ENCODE measurements around the gene DYRK1B.

DYRK1B gene

GRCh38 chr19:39873385-39873784 is 39.4 kb upstream of the DYRK1B start:
- DNase-seq (ENCODE audit: insufficient read length, low spot score) (no peak), FAIRE-seq (no peak)
- TF ChIP-seq POU2F2 (IDR thresholded peaks at IDR 0.05; ENCODE audit: low read depth, low read length): no peak
- no peak for TF ChIP-seq PAX5 (IDR thresholded peaks at IDR 0.05; ENCODE audit: insufficient read depth, low read length, severe bottlenecking)
- no peak for TF ChIP-seq POLR2A (IDR thresholded peaks at IDR 0.05; ENCODE audit: low read depth, low read length)
- TF ChIP-seq TAF1 (IDR thresholded peaks at IDR 0.05; ENCODE audit: low read depth, low read length): no peak
- TF ChIP-seq SPI1 (IDR thresholded peaks at IDR 0.05; ENCODE audit: low read depth, low read length): no peak
- TF ChIP-seq POLR2AphosphoS5 (IDR thresholded peaks at IDR 0.05; ENCODE audit: low read depth, low read length): no peak

GRCh38 chr19:39871886-39872866 is 38.2 kb upstream of the DYRK1B start:
- TF ChIP-seq POU2F2 (IDR thresholded peaks at IDR 0.05; ENCODE audit: low read depth, low read length) (no peak), PAX5 (IDR thresholded peaks at IDR 0.05; ENCODE audit: insufficient read depth, low read length, severe bottlenecking) (no peak), POLR2AphosphoS5 (IDR thresholded peaks at IDR 0.05; ENCODE audit: low read depth, low read length) (no peak), SPI1 (IDR thresholded peaks at IDR 0.05; ENCODE audit: low read depth, low read length) (no peak), TAF1 (IDR thresholded peaks at IDR 0.05; ENCODE audit: low read depth, low read length) (no peak), POLR2A (IDR thresholded peaks at IDR 0.05; ENCODE audit: low read depth, low read length) (no peak)
- FAIRE-seq: no peak
- no peak for DNase-seq (ENCODE audit: insufficient read length, low spot score)

- DNase-seq (ENCODE audit: insufficient read length, low spot score) (no peak), FAIRE-seq (no peak)
- TF ChIP-seq PAX5 (IDR thresholded peaks at IDR 0.05; ENCODE audit: insufficient read depth, low read length, severe bottlenecking) (no peak), TAF1 (IDR thresholded peaks at IDR 0.05; ENCODE audit: low read depth, low read length) (no peak), POU2F2 (IDR thresholded peaks at IDR 0.05; ENCODE audit: low read depth, low read length) (no peak), POLR2A (IDR thresholded peaks at IDR 0.05; ENCODE audit: low read depth, low read length) (no peak), SPI1 (IDR thresholded peaks at IDR 0.05; ENCODE audit: low read depth, low read length) (no peak), POLR2AphosphoS5 (IDR thresholded peaks at IDR 0.05; ENCODE audit: low read depth, low read length) (no peak)
Observed at GRCh38 chr19:39871362-39871761, 37.4 kb upstream of the DYRK1B start.

GRCh38 chr19:39870171-39870971 is 36.4 kb upstream of the DYRK1B start:
- FAIRE-seq (no peak), DNase-seq (ENCODE audit: insufficient read length, low spot score) (no peak)
- TF ChIP-seq POLR2A (IDR thresholded peaks at IDR 0.05; ENCODE audit: low read depth, low read length) (no peak), SPI1 (IDR thresholded peaks at IDR 0.05; ENCODE audit: low read depth, low read length) (no peak), TAF1 (IDR thresholded peaks at IDR 0.05; ENCODE audit: low read depth, low read length) (no peak), POLR2AphosphoS5 (IDR thresholded peaks at IDR 0.05; ENCODE audit: low read depth, low read length) (no peak), POU2F2 (IDR thresholded peaks at IDR 0.05; ENCODE audit: low read depth, low read length) (no peak), PAX5 (IDR thresholded peaks at IDR 0.05; ENCODE audit: insufficient read depth, low read length, severe bottlenecking) (no peak)

GRCh38 chr19:39867952-39868351 is 34.0 kb upstream of the DYRK1B start:
- no peak for TF ChIP-seq PAX5 (IDR thresholded peaks at IDR 0.05; ENCODE audit: insufficient read depth, low read length, severe bottlenecking)
- no peak for TF ChIP-seq POLR2A (IDR thresholded peaks at IDR 0.05; ENCODE audit: low read depth, low read length)
- TF ChIP-seq TAF1 (IDR thresholded peaks at IDR 0.05; ENCODE audit: low read depth, low read length): no peak
- no peak for TF ChIP-seq POU2F2 (IDR thresholded peaks at IDR 0.05; ENCODE audit: low read depth, low read length)
- no peak for TF ChIP-seq SPI1 (IDR thresholded peaks at IDR 0.05; ENCODE audit: low read depth, low read length)
- no peak for TF ChIP-seq POLR2AphosphoS5 (IDR thresholded peaks at IDR 0.05; ENCODE audit: low read depth, low read length)
- DNase-seq (ENCODE audit: insufficient read length, low spot score): no peak
- FAIRE-seq: no peak

- TF ChIP-seq POU2F2 (IDR thresholded peaks at IDR 0.05; ENCODE audit: low read depth, low read length): no peak
- TF ChIP-seq SPI1 (IDR thresholded peaks at IDR 0.05; ENCODE audit: low read depth, low read length): no peak
- no peak for TF ChIP-seq POLR2A (IDR thresholded peaks at IDR 0.05; ENCODE audit: low read depth, low read length)
- no peak for TF ChIP-seq PAX5 (IDR thresholded peaks at IDR 0.05; ENCODE audit: insufficient read depth, low read length, severe bottlenecking)
- TF ChIP-seq POLR2AphosphoS5 (IDR thresholded peaks at IDR 0.05; ENCODE audit: low read depth, low read length): no peak
- TF ChIP-seq TAF1 (IDR thresholded peaks at IDR 0.05; ENCODE audit: low read depth, low read length): no peak
- FAIRE-seq (no peak), DNase-seq (ENCODE audit: insufficient read length, low spot score) (no peak)
Observed at GRCh38 chr19:39867133-39867532, 33.2 kb upstream of the DYRK1B start.

- no peak for DNase-seq (ENCODE audit: insufficient read length, low spot score)
- TF ChIP-seq SPI1 (IDR thresholded peaks at IDR 0.05; ENCODE audit: low read depth, low read length): no peak
- no peak for TF ChIP-seq PAX5 (IDR thresholded peaks at IDR 0.05; ENCODE audit: insufficient read depth, low read length, severe bottlenecking)
- no peak for TF ChIP-seq POU2F2 (IDR thresholded peaks at IDR 0.05; ENCODE audit: low read depth, low read length)
- no peak for TF ChIP-seq TAF1 (IDR thresholded peaks at IDR 0.05; ENCODE audit: low read depth, low read length)
- no peak for TF ChIP-seq POLR2AphosphoS5 (IDR thresholded peaks at IDR 0.05; ENCODE audit: low read depth, low read length)
- TF ChIP-seq POLR2A (IDR thresholded peaks at IDR 0.05; ENCODE audit: low read depth, low read length): no peak
- no peak for FAIRE-seq
Observed at GRCh38 chr19:39865953-39866352, 32.0 kb upstream of the DYRK1B start.

GRCh38 chr19:39865186-39865585 is 31.2 kb upstream of the DYRK1B start:
- TF ChIP-seq POLR2A (IDR thresholded peaks at IDR 0.05; ENCODE audit: low read depth, low read length) (no peak), POLR2AphosphoS5 (IDR thresholded peaks at IDR 0.05; ENCODE audit: low read depth, low read length) (no peak), PAX5 (IDR thresholded peaks at IDR 0.05; ENCODE audit: insufficient read depth, low read length, severe bottlenecking) (no peak), SPI1 (IDR thresholded peaks at IDR 0.05; ENCODE audit: low read depth, low read length) (no peak), POU2F2 (IDR thresholded peaks at IDR 0.05; ENCODE audit: low read depth, low read length) (no peak), TAF1 (IDR thresholded peaks at IDR 0.05; ENCODE audit: low read depth, low read length) (no peak)
- no peak for DNase-seq (ENCODE audit: insufficient read length, low spot score)
- FAIRE-seq: no peak

- TF ChIP-seq POLR2AphosphoS5 (IDR thresholded peaks at IDR 0.05; ENCODE audit: low read depth, low read length) (no peak), PAX5 (IDR thresholded peaks at IDR 0.05; ENCODE audit: insufficient read depth, low read length, severe bottlenecking) (no peak)
- no peak for FAIRE-seq
Observed at GRCh38 chr19:39864118-39864517, 30.2 kb upstream of the DYRK1B start.

More at GRCh38 chr19:39864118-39864517, 30.2 kb upstream of the DYRK1B start:
- DNase-seq (ENCODE audit: insufficient read length, low spot score): no peak
